ENCODE measurements around the gene FAM3A.

The FAM3A gene

DNA sequence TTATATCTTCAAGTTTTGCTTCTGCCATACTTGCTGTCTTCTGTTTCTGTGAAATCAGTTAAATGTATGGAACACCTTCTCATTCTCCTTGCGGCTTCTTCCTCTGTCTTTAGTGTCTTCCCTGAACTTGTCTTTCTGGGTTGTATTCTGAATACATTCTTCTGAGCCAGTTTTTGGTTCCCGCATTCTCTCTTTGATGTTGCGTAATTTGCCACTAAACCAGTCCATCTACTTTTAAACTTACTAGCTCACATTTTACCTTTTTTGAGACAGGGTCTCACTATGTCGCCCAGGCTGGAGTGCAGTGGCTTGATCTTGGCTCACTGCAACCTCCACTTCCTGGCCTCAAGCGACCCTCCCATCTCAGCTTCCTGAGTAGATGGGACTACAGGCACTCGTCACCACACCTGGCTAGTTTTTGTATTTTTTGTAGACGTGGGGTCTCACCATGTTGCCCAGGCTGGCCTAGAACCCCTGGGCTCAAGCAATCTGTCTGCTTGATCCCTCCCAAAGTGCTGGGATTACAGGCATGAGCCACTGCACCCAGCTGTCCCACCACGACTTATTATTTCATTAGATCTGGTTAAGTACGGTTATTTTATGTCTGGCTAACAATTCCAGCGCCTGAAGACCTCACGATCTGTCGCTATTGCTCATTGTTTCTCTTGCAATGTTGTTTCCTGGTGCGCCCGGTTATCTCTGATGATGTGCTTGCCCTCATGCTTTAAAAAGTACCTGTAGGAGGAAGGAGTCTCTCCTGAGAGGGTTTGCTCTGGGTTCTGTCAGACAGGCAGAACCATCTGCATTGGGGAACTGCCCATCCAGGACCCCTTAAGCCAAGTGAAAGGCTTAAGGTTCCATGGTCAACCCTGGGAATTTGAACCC is 9.8 kb upstream of the FAM3A start:
- CTCF ChIA-PET, result interaction anchor here (0.9 to 1.6 kb wide), 3 partner anchors 8 to 152 kb away, joined by 5 to 6 read pairs (median 5); no protein-coding TSS in a partner anchor
- Mint-ChIP-seq H3K4me3 (peak overlapping the region; percentile 4), H3K9me3 (no peaks in the 10 kb centered on the region), H3K36me3 (peaks cover under 1% of the 10 kb centered on the region), H3K27ac (peak overlapping the region; percentile 67), H3K4me1 (peaks cover 31% of the 10 kb centered on the region), H3K27me3 (no peaks in the 10 kb centered on the region)
- no peak for DNase-seq

- no peaks in the 10 kb centered on the region for H3K9me3 Mint-ChIP-seq
- no peaks in the 10 kb centered on the region for H3K36me3 Mint-ChIP-seq
- H3K4me1 Mint-ChIP-seq, result peaks cover 14% of the 10 kb centered on the region
- no peak overlapping the region for H3K4me3 Mint-ChIP-seq
- no peak for DNase-seq
- no peak overlapping the region for H3K27ac Mint-ChIP-seq
- no peaks in the 10 kb centered on the region for H3K27me3 Mint-ChIP-seq
- CTCF ChIA-PET, result no interaction called here
These were observed 3.4 kb upstream of the FAM3A start for GRCh38 chrX:154519389-154519788.

- Mint-ChIP-seq H3K9me3 (no peaks in the 10 kb centered on the region), H3K36me3 (peaks cover 5% of the 10 kb centered on the region), H3K27ac (no peak overlapping the region), H3K4me1 (peaks cover 27% of the 10 kb centered on the region), H3K4me3 (no peak overlapping the region), H3K27me3 (no peaks in the 10 kb centered on the region)
- CTCF ChIA-PET, result interaction anchor here (1.0 to 1.6 kb wide), 3 partner anchors 9 to 144 kb away, joined by 4 to 8 read pairs (median 5); no protein-coding TSS in a partner anchor
- DNase-seq, result no peak
These were observed 1.2 kb upstream of the FAM3A start for GRCh38 chrX:154517101-154517781.

GRCh38 chrX:154516656-154517100 is 646 bp upstream of the FAM3A start:
- Mint-ChIP-seq H3K4me1 (peaks cover 32% of the 10 kb centered on the region), H3K9me3 (no peaks in the 10 kb centered on the region), H3K36me3 (peaks cover 8% of the 10 kb centered on the region), H3K27ac (peak overlapping the region; percentile 96), H3K4me3 (peak overlapping the region; percentile 77), H3K27me3 (no peaks in the 10 kb centered on the region)
- DNase-seq, result peak; percentile 39
- CTCF ChIA-PET, result interaction anchor here (1.0 to 1.5 kb wide), 2 partner anchors 10 to 144 kb away, joined by 4 to 8 read pairs; no protein-coding TSS in a partner anchor

DNA sequence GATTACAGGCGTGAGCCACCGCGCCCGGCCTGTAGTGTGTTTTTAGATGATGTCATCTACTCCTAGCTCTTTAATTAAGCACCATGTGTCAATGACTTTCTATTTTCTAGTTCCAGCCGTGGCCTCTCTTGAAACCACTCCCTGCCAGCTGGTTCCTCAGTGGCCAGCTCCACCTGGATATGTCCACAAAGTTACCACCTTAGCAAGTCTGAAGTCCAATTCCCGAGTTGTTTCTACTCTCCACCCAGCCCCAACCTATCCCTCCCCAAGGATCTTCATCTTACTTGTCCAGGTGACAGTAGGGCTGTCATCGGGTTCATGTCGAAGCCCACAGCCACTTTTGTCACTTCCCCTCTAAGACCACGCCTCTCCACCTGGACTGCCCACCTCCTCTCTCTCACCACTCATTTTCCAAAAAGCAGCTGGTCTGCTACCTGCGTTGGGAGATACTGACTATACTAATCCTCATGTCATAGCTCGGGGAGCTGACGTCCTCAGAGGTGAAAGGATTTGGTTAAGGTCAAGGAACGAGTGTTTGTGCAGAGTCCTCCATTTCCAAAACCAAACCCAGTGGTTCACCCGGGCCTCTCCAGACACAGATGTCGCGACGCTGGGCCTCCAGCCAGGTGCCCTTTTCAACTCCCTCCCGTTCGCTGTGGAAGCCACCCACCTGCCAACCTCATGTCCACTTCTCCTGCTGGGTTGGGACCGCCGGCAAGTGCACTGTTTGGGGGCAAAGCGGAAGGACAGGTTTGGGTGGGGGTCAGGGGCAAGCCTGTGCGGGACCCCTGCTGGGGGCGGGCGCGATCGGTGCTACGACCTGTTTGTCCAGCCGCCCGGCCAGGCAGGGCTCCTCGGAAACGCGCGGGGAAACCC is 704 bp downstream of the FAM3A start:
- peak overlapping the region; percentile 77 for H3K4me3 Mint-ChIP-seq
- no peaks in the 10 kb centered on the region for H3K27me3 Mint-ChIP-seq
- peak overlapping the region; percentile 91 for H3K27ac Mint-ChIP-seq
- peaks cover 13% of the 10 kb centered on the region for H3K36me3 Mint-ChIP-seq
- H3K9me3 Mint-ChIP-seq, result no peaks in the 10 kb centered on the region
- peaks cover 42% of the 10 kb centered on the region for H3K4me1 Mint-ChIP-seq
- CTCF ChIA-PET, result no interaction called here
- peak; percentile 50 for DNase-seq

GRCh38 chrX:154513716-154514115 is 2.3 kb downstream of the FAM3A start:
- Mint-ChIP-seq H3K27me3 (no peaks in the 10 kb centered on the region), H3K27ac (peak overlapping the region; percentile 67)
- CTCF ChIA-PET, result no interaction called here

GRCh38 chrX:154512879-154513553 is 3.0 kb downstream of the FAM3A start:
- Mint-ChIP-seq H3K9me3 (peaks cover 8% of the 10 kb centered on the region), H3K36me3 (peaks cover 31% of the 10 kb centered on the region), H3K4me3 (no peak overlapping the region), H3K4me1 (peaks cover 55% of the 10 kb centered on the region), H3K27me3 (no peaks in the 10 kb centered on the region), H3K27ac (no peak overlapping the region)
- DNase-seq, result no peak
- CTCF ChIA-PET, result no interaction called here

More at GRCh38 chrX:154513716-154514115, 2.3 kb downstream of the FAM3A start:
- Mint-ChIP-seq H3K4me1 (peaks cover 53% of the 10 kb centered on the region), H3K9me3 (peaks cover 8% of the 10 kb centered on the region), H3K36me3 (peaks cover 27% of the 10 kb centered on the region), H3K4me3 (peak overlapping the region; percentile 43)
- no peak for DNase-seq

- no peak overlapping the region for H3K4me3 Mint-ChIP-seq
- H3K36me3 Mint-ChIP-seq, result peaks cover 32% of the 10 kb centered on the region
- peak overlapping the region; percentile 87 for H3K27ac Mint-ChIP-seq
- H3K27me3 Mint-ChIP-seq, result no peaks in the 10 kb centered on the region
- no peak for DNase-seq
- peaks cover 8% of the 10 kb centered on the region for H3K9me3 Mint-ChIP-seq
- CTCF ChIA-PET, result no interaction called here
- H3K4me1 Mint-ChIP-seq, result peaks cover 54% of the 10 kb centered on the region
These were observed 4.3 kb downstream of the FAM3A start for GRCh38 chrX:154511761-154512160.

DNA sequence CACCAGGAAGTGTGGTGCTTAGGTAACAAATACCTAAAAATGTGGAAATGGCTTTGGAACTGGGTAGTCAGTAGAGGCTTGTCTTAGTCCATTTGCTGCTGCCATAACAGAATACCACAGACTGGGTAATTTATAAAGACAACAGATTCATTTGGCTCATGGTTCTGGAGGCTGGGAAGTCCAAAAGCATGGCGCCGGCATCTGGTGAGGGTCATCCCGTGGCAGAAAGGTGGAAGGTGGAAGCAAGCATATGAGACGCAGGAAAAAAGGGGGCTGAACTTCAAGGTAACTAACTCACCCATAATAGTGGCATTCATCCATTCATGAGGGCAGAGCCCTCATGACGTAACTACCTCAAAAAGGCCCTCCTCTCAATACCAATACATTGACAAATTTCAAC is 6.6 kb downstream of the FAM3A start:
- CTCF ChIA-PET, result no interaction called here
- no peaks in the 10 kb centered on the region for H3K27me3 Mint-ChIP-seq
- no peak overlapping the region for H3K4me3 Mint-ChIP-seq
- H3K27ac Mint-ChIP-seq, result no peak overlapping the region
- no peak for DNase-seq
- H3K36me3 Mint-ChIP-seq, result peaks cover 36% of the 10 kb centered on the region
- H3K4me1 Mint-ChIP-seq, result peaks cover 41% of the 10 kb centered on the region
- peaks cover 8% of the 10 kb centered on the region for H3K9me3 Mint-ChIP-seq

GRCh38 chrX:154508384-154508745 is 7.7 kb downstream of the FAM3A start:
- no peak overlapping the region for H3K4me3 Mint-ChIP-seq
- H3K27ac Mint-ChIP-seq, result no peak overlapping the region
- no peaks in the 10 kb centered on the region for H3K27me3 Mint-ChIP-seq
- H3K36me3 Mint-ChIP-seq, result peaks cover 32% of the 10 kb centered on the region
- H3K9me3 Mint-ChIP-seq, result peaks cover 8% of the 10 kb centered on the region
- CTCF ChIA-PET, result no interaction called here
- DNase-seq, result no peak
- peaks cover 33% of the 10 kb centered on the region for H3K4me1 Mint-ChIP-seq

- no peaks in the 10 kb centered on the region for H3K27me3 Mint-ChIP-seq
These were observed 8.2 kb downstream of the FAM3A start for GRCh38 chrX:154507673-154508383.

DNA sequence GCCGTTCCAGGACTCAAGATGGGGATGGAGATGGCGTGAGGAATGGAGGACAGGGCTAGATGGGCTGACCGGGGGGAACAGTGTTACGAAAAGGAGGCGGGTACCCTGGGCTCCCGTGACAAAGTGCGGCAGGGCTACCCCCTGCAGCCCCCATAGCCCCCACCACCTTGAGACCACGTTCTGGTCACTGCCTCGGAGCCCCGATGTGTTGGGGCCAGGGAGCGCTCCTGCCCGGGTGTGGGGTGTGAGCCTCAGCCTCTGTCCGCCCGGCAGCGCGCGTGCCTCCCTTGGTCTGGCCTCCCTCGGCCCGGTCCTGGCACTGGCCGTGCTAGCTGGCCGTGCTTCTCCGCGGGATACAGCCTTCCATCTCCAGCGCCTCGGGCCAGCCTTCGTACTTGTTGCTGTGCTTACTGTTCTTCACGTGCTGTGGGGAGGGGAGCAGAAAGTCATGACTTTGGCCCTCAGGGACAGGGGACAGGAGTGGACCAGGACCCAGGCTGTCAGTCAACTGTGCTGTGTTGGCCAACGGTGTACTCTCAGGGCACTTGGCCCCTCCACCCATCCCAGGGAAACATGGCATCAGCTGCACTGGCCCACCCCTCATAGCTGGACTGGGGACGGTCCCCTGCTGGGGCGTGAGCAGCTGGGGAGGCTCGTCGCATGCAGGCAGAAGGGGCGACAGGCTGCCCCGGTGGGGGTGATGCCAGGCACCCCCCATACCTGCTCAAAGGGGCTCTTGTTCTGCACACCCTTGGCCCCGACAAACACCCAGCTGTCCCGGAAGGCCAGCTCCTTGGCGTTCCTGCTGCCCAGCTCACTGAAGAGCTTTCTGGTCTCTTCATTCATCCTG is 9.3 kb downstream of the FAM3A start:
- Mint-ChIP-seq H3K4me3 (no peak overlapping the region), H3K4me1 (peaks cover 23% of the 10 kb centered on the region), H3K9me3 (peaks cover 8% of the 10 kb centered on the region), H3K27me3 (no peaks in the 10 kb centered on the region), H3K27ac (no peak overlapping the region), H3K36me3 (peaks cover 29% of the 10 kb centered on the region)
- CTCF ChIA-PET, result no interaction called here
- no peak for DNase-seq

More at GRCh38 chrX:154507673-154508383, 8.2 kb downstream of the FAM3A start:
- Mint-ChIP-seq H3K36me3 (peaks cover 32% of the 10 kb centered on the region), H3K4me3 (no peak overlapping the region), H3K27ac (no peak overlapping the region), H3K4me1 (peaks cover 33% of the 10 kb centered on the region), H3K9me3 (peaks cover 8% of the 10 kb centered on the region)
- CTCF ChIA-PET, result no interaction called here
- no peak for DNase-seq

Data from activated naive CD4-positive, alpha-beta T cell treated with anti-CD3 and anti-CD28 coated beads, Interleukin-2, amount 10 ng/mL, durations not matched to agents 7 days and 5 days (primary cell).